ENCODE data around the gene EIF2S2. TPM values are rescaled to one million over a fixed set of nuclear protein-coding genes. Genes with fewer than 3 reads are reported as not detected.

Gene EIF2S2
- total and polyA plus RNA-seq, 8 donors: 14.3 to 52.3 (median 24.9) TPM

DNA sequence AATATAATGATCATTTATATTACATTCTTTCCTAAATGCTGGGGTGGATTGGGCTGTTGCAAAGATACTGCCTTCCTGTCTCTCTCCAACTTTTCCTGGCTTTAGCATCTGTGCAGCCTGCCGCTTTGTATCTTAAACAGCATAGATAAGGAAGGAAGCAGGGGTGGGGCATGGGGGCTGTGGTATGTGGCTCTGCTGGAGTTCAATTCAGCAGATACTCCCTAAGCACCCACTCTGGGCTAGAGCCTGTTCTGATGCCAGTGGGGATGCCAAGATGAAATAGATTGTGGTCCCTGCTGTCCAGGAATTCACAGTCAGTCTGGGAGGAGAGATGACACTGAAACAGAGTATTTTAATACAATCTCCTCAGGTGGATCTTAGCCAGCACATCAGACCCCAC, 56.8 kb downstream of the EIF2S2 start:
- Histone ChIP-seq H3K4me3 (no peak overlapping the region), H3K27me3 (no peaks in the 10 kb centered on the region), H3K36me3 (peaks cover 0 to 6% (median 0%) of the 10 kb centered on the region in 3 donors), H3K27ac (no peak overlapping the region), H3K9me3 (no peaks in the 10 kb centered on the region), H3K4me1 (no peaks in the 10 kb centered on the region)
- FAIRE-seq (no peak), DNase-seq (no peak), ATAC-seq (no peak)
- 24 to 36% methylated on average over 1 of the region's 1 CpG for WGBS, 2 donors
- intact Hi-C loops (cut with DNase I): no loop called here
- TF ChIP-seq, protein P1, sequence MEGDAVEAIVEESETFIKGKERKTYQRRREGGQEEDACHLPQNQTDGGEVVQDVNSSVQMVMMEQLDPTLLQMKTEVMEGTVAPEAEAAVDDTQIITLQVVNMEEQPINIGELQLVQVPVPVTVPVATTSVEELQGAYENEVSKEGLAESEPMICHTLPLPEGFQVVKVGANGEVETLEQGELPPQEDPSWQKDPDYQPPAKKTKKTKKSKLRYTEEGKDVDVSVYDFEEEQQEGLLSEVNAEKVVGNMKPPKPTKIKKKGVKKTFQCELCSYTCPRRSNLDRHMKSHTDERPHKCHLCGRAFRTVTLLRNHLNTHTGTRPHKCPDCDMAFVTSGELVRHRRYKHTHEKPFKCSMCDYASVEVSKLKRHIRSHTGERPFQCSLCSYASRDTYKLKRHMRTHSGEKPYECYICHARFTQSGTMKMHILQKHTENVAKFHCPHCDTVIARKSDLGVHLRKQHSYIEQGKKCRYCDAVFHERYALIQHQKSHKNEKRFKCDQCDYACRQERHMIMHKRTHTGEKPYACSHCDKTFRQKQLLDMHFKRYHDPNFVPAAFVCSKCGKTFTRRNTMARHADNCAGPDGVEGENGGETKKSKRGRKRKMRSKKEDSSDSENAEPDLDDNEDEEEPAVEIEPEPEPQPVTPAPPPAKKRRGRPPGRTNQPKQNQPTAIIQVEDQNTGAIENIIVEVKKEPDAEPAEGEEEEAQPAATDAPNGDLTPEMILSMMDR (IDR thresholded peaks at IDR 0.05): no peak

DNA sequence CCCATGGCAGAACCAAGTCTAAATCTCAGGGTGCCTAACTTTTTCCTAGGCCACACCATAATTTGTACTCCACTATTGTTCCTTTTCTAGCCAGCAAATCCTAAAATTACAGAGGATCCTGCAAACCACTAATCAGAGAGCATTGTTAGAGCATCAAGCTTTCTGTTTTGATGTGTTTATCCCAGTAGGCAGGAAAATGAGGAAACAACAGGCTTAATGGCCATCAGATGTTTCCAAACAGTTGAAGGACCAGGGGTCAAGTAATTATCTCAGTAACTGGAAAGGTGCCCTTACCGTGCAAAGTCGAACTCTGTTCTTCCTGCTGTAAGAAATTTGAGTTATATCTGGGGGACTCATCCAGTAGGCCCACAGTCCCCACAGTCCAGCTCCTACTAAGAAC, 59.6 kb downstream of the EIF2S2 start:
- FAIRE-seq (no peak), ATAC-seq (no peak), DNase-seq (no peak)
- H3K27ac ChIP-seq: no peak overlapping the region
- no peaks in the 10 kb centered on the region for H3K4me1 ChIP-seq
- 41 to 50% methylated on average over 2 of the region's 2 CpGs for WGBS, 2 donors
- no peaks in the 10 kb centered on the region for H3K9me3 ChIP-seq
- H3K36me3 ChIP-seq: no peaks in the 10 kb centered on the region
- intact Hi-C loops (cut with DNase I): no loop called here
- H3K4me3 ChIP-seq: no peak overlapping the region
- TF ChIP-seq, protein P1 (IDR thresholded peaks at IDR 0.05): no peak
- no peaks in the 10 kb centered on the region for H3K27me3 ChIP-seq

DNA sequence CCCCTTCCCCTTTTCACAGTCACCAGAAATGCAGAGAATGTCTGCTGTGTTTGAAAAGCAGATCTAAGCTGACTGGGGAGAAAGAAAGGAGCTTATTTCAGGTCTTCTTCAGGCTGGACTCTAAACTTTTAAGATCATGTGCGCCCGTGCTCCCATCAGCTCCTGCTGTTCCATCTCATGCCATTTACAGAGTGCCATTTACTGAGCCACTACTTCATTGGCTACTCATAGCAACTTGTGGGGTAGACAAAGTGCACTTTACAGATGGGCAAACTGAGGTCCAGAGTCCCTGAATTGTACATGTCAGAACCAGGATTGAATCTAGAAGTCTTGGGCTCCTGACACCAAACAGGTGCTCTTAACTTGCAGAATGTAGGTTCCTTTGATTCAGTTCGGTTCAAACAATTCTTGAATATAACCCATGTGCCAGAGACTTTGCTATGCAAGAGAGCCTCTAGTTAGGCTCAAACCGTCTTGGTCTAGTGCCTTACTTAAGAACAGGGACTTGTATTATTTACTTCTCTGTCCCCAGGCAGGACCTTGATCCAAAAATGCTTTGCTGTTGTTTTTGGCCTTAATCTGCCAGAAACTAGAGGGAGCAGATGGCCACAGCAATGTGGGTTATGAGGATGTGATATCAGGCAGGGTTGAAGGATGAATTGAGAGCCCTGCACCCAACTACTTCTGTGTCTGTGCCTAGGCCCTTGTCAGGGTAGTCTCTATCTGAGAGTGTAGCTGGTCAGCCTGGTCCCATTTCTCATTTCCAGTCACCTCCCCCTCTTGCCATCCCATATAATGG, 61.9 kb downstream of the EIF2S2 start:
- ATAC-seq: peak in 1 of 4 donors; percentile 25
- Histone ChIP-seq H3K9me3 (no peaks in the 10 kb centered on the region), H3K27ac (no peak overlapping the region), H3K4me3 (no peak overlapping the region), H3K36me3 (no peaks in the 10 kb centered on the region), H3K27me3 (no peaks in the 10 kb centered on the region), H3K4me1 (peaks cover 0 to 8% (median 4%) of the 10 kb centered on the region in 3 donors)
- intact Hi-C loops (cut with DNase I): no loop called here
- DNase-seq: no peak
- TF ChIP-seq, protein P1 (IDR thresholded peaks at IDR 0.05): no peak
- 79 to 85% methylated on average over 4 of the region's 4 CpGs for WGBS, 2 donors
- FAIRE-seq: no peak

DNA sequence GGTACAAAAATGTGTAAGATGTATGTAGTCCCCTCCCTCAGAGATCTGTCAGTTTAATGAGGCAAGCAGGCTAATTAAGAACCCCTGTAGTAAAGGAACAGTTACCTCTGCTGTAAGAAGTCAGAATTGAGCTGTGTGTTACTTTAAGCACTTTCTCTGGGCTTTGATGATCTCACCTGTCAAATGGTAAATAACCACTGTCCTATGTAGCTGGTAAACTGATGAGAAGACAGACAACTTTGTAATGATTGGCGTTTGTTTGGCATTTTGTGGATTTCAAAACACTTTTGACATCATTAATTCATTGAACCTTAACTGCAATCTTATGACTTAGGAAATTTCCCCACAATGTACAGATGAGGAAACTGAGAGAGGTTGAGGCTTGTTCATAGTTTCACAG, 62.7 kb downstream of the EIF2S2 start:
- TF ChIP-seq, protein P1 (IDR thresholded peaks at IDR 0.05): no peak
- Histone ChIP-seq H3K4me1 (peaks cover 0 to 11% (median 6%) of the 10 kb centered on the region in 3 donors), H3K4me3 (no peak overlapping the region), H3K9me3 (no peaks in the 10 kb centered on the region), H3K27me3 (no peaks in the 10 kb centered on the region), H3K36me3 (no peaks in the 10 kb centered on the region), H3K27ac (no peak overlapping the region)
- DNase-seq (no peak), FAIRE-seq (no peak), ATAC-seq (no peak)
- intact Hi-C loops (cut with DNase I): no loop called here
- 84 to 90% methylated on average over 1 of the region's 1 CpG for WGBS, 2 donors

DNA sequence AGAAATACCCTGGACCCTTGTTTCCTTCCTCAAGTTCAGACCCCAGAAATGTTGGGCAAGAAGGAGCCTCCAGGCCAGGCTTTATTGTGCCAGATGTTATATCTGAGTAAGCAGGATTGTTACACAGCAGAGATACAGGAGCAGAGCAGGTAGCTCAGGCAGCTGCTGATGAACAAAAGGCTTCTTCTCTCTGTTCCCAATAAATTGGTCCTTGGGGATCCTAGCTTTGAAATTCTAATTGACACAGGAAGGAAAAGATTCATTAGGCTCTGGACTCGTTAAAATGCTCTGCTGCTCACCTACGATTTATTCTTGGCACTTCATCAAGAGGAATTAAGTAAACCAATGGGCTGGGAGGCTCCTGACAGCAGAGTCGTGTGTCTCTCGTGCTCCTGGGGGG, 64.1 kb downstream of the EIF2S2 start:
- no peaks in the 10 kb centered on the region for H3K9me3 ChIP-seq
- H3K36me3 ChIP-seq: no peaks in the 10 kb centered on the region
- TF ChIP-seq, protein P1 (IDR thresholded peaks at IDR 0.05): no peak
- 70 to 82% methylated on average over 4 of the region's 4 CpGs for WGBS, 2 donors
- no peak for FAIRE-seq
- no peak overlapping the region for H3K27ac ChIP-seq
- ATAC-seq: no peak
- no peak for DNase-seq
- H3K4me1 ChIP-seq: peaks cover 0 to 11% (median 6%) of the 10 kb centered on the region in 3 donors
- H3K4me3 ChIP-seq: no peak overlapping the region
- H3K27me3 ChIP-seq: no peaks in the 10 kb centered on the region
- intact Hi-C loops (cut with DNase I): no loop called here

Data from pancreas (tissue), 10 donors.